Neuronal stem cell (in vitro differentiated cells): Measurements from ENCODE around the gene FGB.

Source experiments
- DNase-seq: peaks from one replicate; pipeline ENCODE4 v3.0.0-alpha.2; 2013; ENCODE audit warnings: low spot score
- H2AFZ ChIP-seq: one replicate; pipeline ENCODE4 v1.6.1; 2013; ENCODE audit warnings: mild to moderate bottlenecking, low read length, inconsistent platforms
- H2AK5ac ChIP-seq: 2 replicates; pipeline ENCODE4 v1.6.1; 2013; ENCODE audit warnings: low read depth, mild to moderate bottlenecking, inconsistent platforms, low read length, moderate library complexity, mixed read lengths
- H2BK120ac ChIP-seq: 2 replicates; pipeline ENCODE4 v1.6.1; 2013; ENCODE audit warnings: low read depth, mild to moderate bottlenecking, inconsistent platforms, low read length, moderate library complexity, mixed read lengths
- H2BK12ac ChIP-seq: one replicate; pipeline ENCODE4 v1.6.1; 2013; ENCODE audit warnings: low read length, inconsistent platforms
- H2BK15ac ChIP-seq: 2 replicates; pipeline ENCODE4 v1.6.1; 2013; ENCODE audit warnings: mild to moderate bottlenecking, low read length, inconsistent platforms, mixed read lengths
- H2BK5ac ChIP-seq: one replicate; pipeline ENCODE4 v1.6.1; 2013; ENCODE audit warnings: inconsistent platforms, mild to moderate bottlenecking, low read length, moderate library complexity
- H3K14ac ChIP-seq: one replicate; pipeline ENCODE4 v1.6.1; 2013; ENCODE audit warnings: low read length, inconsistent platforms
- H3K18ac ChIP-seq: 2 replicates; pipeline ENCODE4 v1.6.1; 2013; ENCODE audit warnings: low read length, inconsistent platforms
- H3K23ac ChIP-seq: 2 replicates; pipeline ENCODE4 v1.6.1; 2013; ENCODE audit warnings: low read depth, mild to moderate bottlenecking, mixed read lengths, low read length, inconsistent platforms; ENCODE audit not compliant: poor library complexity
- H3K27ac ChIP-seq: replicated peaks from 3 replicates; pipeline ENCODE4 v1.5.1; 2013; ENCODE audit warnings: low read length, inconsistent platforms
- H3K27me3 ChIP-seq, 3 experiments: 2 replicates each; pipeline ENCODE4 v1.6.1; 2013; ENCODE audit warnings: low read length in 3 of 3, mild to moderate bottlenecking in 2 of 3, inconsistent platforms in 1 of 3, low read depth in 1 of 3, mixed read lengths in 1 of 3, moderate library complexity in 1 of 3; ENCODE audit not compliant: control insufficient read depth in 3 of 3, insufficient read depth in 3 of 3
- H3K36me3 ChIP-seq, 2 donors: replicated peaks in 1 of 2; 2 replicates each; pipeline ENCODE4 v1.6.1; 2013; ENCODE audit warnings: low read length in 2 of 2; ENCODE audit not compliant: control insufficient read depth in 2 of 2, insufficient read depth in 2 of 2
- H3K4ac ChIP-seq: 2 replicates; pipeline ENCODE4 v1.6.1; 2013; ENCODE audit warnings: inconsistent platforms, mild to moderate bottlenecking, low read length, moderate library complexity
- H3K4me1 ChIP-seq, 2 donors: 1 replicate in 1 of 2; 2 replicates in 1 of 2; pipeline ENCODE4 v1.6.1; 2013; ENCODE audit warnings: low read length in 2 of 2, low read depth in 1 of 2; ENCODE audit not compliant: control insufficient read depth in 2 of 2, insufficient read depth in 1 of 2
- H3K4me2 ChIP-seq: one replicate; pipeline ENCODE4 v1.6.1; 2013; ENCODE audit warnings: mild to moderate bottlenecking, low read length, inconsistent platforms; ENCODE audit not compliant: insufficient read depth, poor library complexity, severe bottlenecking
- H3K4me3 ChIP-seq, 2 donors: 2 replicates each; pipeline ENCODE4 v1.5.1; 2013; ENCODE audit warnings: low read length in 2 of 2, mild to moderate bottlenecking in 2 of 2, inconsistent platforms in 1 of 2, moderate library complexity in 1 of 2
- H3K79me1 ChIP-seq: one replicate; pipeline ENCODE4 v1.6.1; 2013; ENCODE audit warnings: low read depth, mild to moderate bottlenecking, inconsistent platforms, low read length, moderate library complexity
- H3K9ac ChIP-seq: one replicate; pipeline ENCODE4 v1.6.1; 2013; ENCODE audit warnings: mild to moderate bottlenecking, low read depth, low read length, inconsistent platforms; ENCODE audit not compliant: poor library complexity
- H3K9me3 ChIP-seq, 2 donors: replicated peaks in 1 of 2; 2 replicates each; pipeline versions ENCODE3 to v1.6.1; 2013; ENCODE audit warnings: low read length in 2 of 2, mild to moderate bottlenecking in 2 of 2, inconsistent platforms in 1 of 2, low read depth in 1 of 2, mixed read lengths in 1 of 2, moderate library complexity in 1 of 2; ENCODE audit not compliant: control insufficient read depth in 2 of 2, insufficient read depth in 1 of 2
- H4K8ac ChIP-seq: one replicate; pipeline ENCODE4 v1.6.1; 2013; ENCODE audit warnings: low read depth, mild to moderate bottlenecking, inconsistent platforms, low read length, moderate library complexity
- H4K91ac ChIP-seq: one replicate; pipeline ENCODE4 v1.6.1; 2013; ENCODE audit warnings: low read length, low read depth, mild to moderate bottlenecking, inconsistent platforms; ENCODE audit not compliant: poor library complexity
- WGBS, 2 donors: extraction: QIAGEN DNeasy Blood & Tissue Kit; methylation state at CpG; one replicate each; pipeline ENCODE4 v1.1.7; 2013; ENCODE audit warnings: missing lambda C conversion rate in 2 of 2, mixed read lengths in 1 of 2; ENCODE audit not compliant: insufficient read length in 2 of 2, insufficient replicate concordance in 1 of 2; ENCODE audit errors: extremely low coverage in 2 of 2; 5-methylcytosine and 5-hydroxymethylcytosine counted together

FGB gene

DNA sequence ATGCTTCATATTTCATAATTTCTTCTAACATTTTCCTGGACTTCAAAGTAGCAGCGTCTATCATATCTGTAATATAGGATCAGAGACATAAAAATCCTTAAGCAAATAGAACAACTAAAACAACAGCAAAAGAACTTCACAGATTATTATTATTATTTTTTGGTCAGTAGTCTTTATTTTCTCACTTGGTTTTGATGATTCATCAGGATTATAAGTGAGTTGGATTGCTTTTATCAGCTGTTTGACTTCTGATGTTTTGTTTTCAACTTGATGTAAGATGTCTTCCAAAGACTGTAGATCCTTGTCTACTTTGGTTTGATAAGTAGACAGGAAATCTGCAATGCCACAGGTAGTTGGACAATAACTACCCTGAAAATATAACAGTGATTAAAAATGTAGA, 49.0 kb downstream of the FGB start:
- H4K8ac ChIP-seq: no peak overlapping the region
- H3K14ac ChIP-seq: no peak overlapping the region
- no peak overlapping the region for H3K4me3 ChIP-seq
- H3K4ac ChIP-seq: no peak overlapping the region
- H3K4me2 ChIP-seq: no peak overlapping the region
- no peak for DNase-seq
- H3K4me1 ChIP-seq: no peaks in the 10 kb centered on the region
- WGBS, 2 donors: no CpG with 5 or more reads among the region's 1 CpG
- no peak overlapping the region for H2BK15ac ChIP-seq
- no peaks in the 10 kb centered on the region for H3K36me3 ChIP-seq
- no peak overlapping the region for H3K27ac ChIP-seq
- no peak overlapping the region for H3K9ac ChIP-seq
- no peaks in the 10 kb centered on the region for H3K9me3 ChIP-seq
- H3K23ac ChIP-seq: no peak overlapping the region
- no peak overlapping the region for H3K18ac ChIP-seq
- H2BK12ac ChIP-seq: no peak overlapping the region
- H2AK5ac ChIP-seq: no peak overlapping the region
- no peaks in the 10 kb centered on the region for H3K27me3 ChIP-seq
- no peaks in the 10 kb centered on the region for H3K79me1 ChIP-seq
- H4K91ac ChIP-seq: no peak overlapping the region
- H2AFZ ChIP-seq: no peak overlapping the region
- H2BK120ac ChIP-seq: no peak overlapping the region
- H2BK5ac ChIP-seq: no peak overlapping the region

DNA sequence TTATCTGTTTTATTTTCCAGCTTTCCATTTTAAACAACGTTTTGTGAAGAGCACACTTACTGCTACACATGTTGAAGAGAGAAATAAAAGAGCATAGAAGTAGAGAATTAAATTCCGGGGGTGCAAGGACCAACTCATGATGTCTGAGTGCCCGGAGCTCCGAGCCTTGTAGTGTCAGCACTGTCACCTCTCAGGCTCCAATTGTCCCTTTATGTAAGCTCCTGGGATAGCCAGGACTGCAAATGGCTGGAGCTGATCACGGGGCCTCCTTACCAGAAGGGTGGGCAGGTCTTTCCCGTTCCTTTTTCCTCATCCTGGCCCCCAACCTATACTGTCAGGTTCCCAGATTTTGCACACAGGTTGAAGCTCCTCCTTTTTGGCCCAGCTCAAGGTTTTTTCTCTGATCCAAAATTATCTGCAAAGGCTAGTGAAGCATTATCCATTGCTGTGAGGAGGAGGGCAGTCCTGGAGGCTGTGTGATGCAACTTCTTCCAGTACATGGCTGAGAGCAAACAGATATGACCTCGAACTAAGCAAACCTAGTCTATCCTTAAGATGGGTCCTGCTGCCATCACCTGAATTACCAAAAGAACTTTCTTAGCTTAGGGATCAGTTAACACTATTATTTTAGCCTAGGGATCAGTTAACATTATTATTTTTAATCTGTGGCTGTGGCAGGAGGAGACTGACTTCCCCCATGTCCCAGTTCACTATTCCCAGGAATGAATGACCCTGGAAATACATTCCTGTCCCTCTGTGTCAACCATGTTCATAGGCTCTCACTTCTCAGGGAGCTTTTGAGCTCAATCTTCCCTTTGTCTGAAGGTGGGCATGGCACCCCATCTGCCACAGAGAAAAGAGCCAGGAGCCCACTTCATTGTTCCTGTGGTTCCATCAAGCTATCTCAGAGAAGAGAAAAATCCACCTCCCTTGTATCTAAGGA, 49.9 kb downstream of the FGB start, which contains the start of gene FGG:
Gene FGG (minus strand): TSS at position 185 of the 943 bp plus-strand sequence. CDS start 47 bp downstream, at position 138.
- H3K9ac ChIP-seq: no peak within 1 kb of the TSS
- no peaks in the 10 kb centered on the region for H3K9me3 ChIP-seq
- no peak within 1 kb of the TSS for H3K14ac ChIP-seq
- H3K4ac ChIP-seq: no peak within 1 kb of the TSS
- WGBS, 2 donors: no CpG with 5 or more reads among the region's 7 CpGs
- peak within 1 kb of the TSS; percentile 22 for H2AFZ ChIP-seq
- H4K91ac ChIP-seq: no peak within 1 kb of the TSS
- H3K4me1 ChIP-seq: no peaks in the 10 kb centered on the region
- H4K8ac ChIP-seq: no peak within 1 kb of the TSS
- no peak for DNase-seq
- H2AK5ac ChIP-seq: no peak within 1 kb of the TSS
- peak within 1 kb of the TSS in 1 of 2 donors; percentile 12 for H3K4me3 ChIP-seq
- H3K27me3 ChIP-seq: no peaks in the 10 kb centered on the region
- no peak within 1 kb of the TSS for H2BK120ac ChIP-seq
- H3K23ac ChIP-seq: no peak within 1 kb of the TSS
- H3K4me2 ChIP-seq: no peak within 1 kb of the TSS
- no peaks in the 10 kb centered on the region for H3K79me1 ChIP-seq
- H2BK15ac ChIP-seq: no peak within 1 kb of the TSS
- H2BK5ac ChIP-seq: no peak within 1 kb of the TSS
- H2BK12ac ChIP-seq: no peak within 1 kb of the TSS
- H3K27ac ChIP-seq: no peak within 1 kb of the TSS
- H3K18ac ChIP-seq: no peak within 1 kb of the TSS
- no peaks in the 10 kb centered on the region for H3K36me3 ChIP-seq

GRCh38 chr4:154614306-154614705, 51.5 kb downstream of the FGB start:
- Histone ChIP-seq H3K18ac (no peak overlapping the region), H2BK5ac (no peak overlapping the region), H3K9ac (no peak overlapping the region), H3K14ac (no peak overlapping the region), H3K79me1 (no peaks in the 10 kb centered on the region), H3K9me3 (no peaks in the 10 kb centered on the region), H3K4me2 (no peak overlapping the region), H4K8ac (no peak overlapping the region), H2AFZ (no peak overlapping the region), H2BK15ac (no peak overlapping the region), H3K4ac (no peak overlapping the region), H3K27me3 (no peaks in the 10 kb centered on the region), H3K4me1 (no peaks in the 10 kb centered on the region), H3K4me3 (no peak overlapping the region), H2AK5ac (no peak overlapping the region), H3K36me3 (no peaks in the 10 kb centered on the region), H3K27ac (no peak overlapping the region), H4K91ac (no peak overlapping the region), H2BK120ac (no peak overlapping the region), H2BK12ac (no peak overlapping the region), H3K23ac (no peak overlapping the region)
- DNase-seq: no peak

GRCh38 chr4:154615211-154615610, 52.4 kb downstream of the FGB start:
- Histone ChIP-seq H4K91ac (no peak overlapping the region), H3K36me3 (no peaks in the 10 kb centered on the region), H2BK120ac (no peak overlapping the region)

More at GRCh38 chr4:154615211-154615610, 52.4 kb downstream of the FGB start:
- no peaks in the 10 kb centered on the region for H3K4me1 ChIP-seq
- H3K4me3 ChIP-seq: no peak overlapping the region
- H3K14ac ChIP-seq: no peak overlapping the region
- H3K27me3 ChIP-seq: peaks cover 0 to 2% (median 0%) of the 10 kb centered on the region in 3 experiments
- no peak overlapping the region for H2BK15ac ChIP-seq
- no peak overlapping the region for H3K9ac ChIP-seq
- H2AK5ac ChIP-seq: no peak overlapping the region
- H2BK5ac ChIP-seq: no peak overlapping the region
- H4K8ac ChIP-seq: no peak overlapping the region
- H3K27ac ChIP-seq: no peak overlapping the region
- no peak overlapping the region for H3K4ac ChIP-seq
- H3K4me2 ChIP-seq: no peak overlapping the region
- H3K18ac ChIP-seq: no peak overlapping the region
- no peak overlapping the region for H2BK12ac ChIP-seq
- no peaks in the 10 kb centered on the region for H3K9me3 ChIP-seq
- H3K79me1 ChIP-seq: no peaks in the 10 kb centered on the region
- WGBS, 2 donors: no CpG with 5 or more reads among the region's 1 CpG
- no peak overlapping the region for H3K23ac ChIP-seq
- H2AFZ ChIP-seq: no peak overlapping the region
- DNase-seq: no peak
